Left ventricle myocardium inferior (tissue), 1 donor: ENCODE results near the gene SLC25A48. TPM values are rescaled to one million over a fixed set of nuclear protein-coding genes. Genes with fewer than 3 reads are reported as not detected.

Experiments
- DNase-seq: peaks from one replicate; pipeline ENCODE4 v3.0.0-alpha.2; 2020
- H3K27ac ChIP-seq: fragments of 200-600 bp; replicated peaks from 2 replicates; pipeline ENCODE4 v1.8.0; 2021
- H3K27me3 ChIP-seq: fragments of 200-600 bp; 2 replicates; pipeline ENCODE4 v1.8.0; 2021; ENCODE audit warnings: low read depth
- H3K36me3 ChIP-seq: fragments of 200-600 bp; 2 replicates; pipeline ENCODE4 v1.8.0; 2021
- H3K4me1 ChIP-seq: fragments of 200-600 bp; 2 replicates; pipeline ENCODE4 v1.8.0; 2021
- H3K4me3 ChIP-seq: fragments of 200-600 bp; 2 replicates; pipeline ENCODE4 v1.8.0; 2021; ENCODE audit warnings: mild to moderate bottlenecking, moderate library complexity
- H3K9me3 ChIP-seq: fragments of 200-600 bp; replicated peaks from 2 replicates; pipeline ENCODE4 v1.8.0; 2021
- intact Hi-C: fragments of 100-400 bp; cut with micrococcal nuclease; formaldehyde crosslinking; loops from one replicate; pipeline ENCODE4 v1.11.0; 2022
- total RNA-seq: library from RNA; stranded (reverse); fragmentation: NEBNext Ultra II Directional; extraction: Animal tissue kit (Norgen Biotek cat#: 25700); gene quantifications from one replicate; pipeline ENCODE4 v1.2.1, GENCODE V29; 2021
- TF ChIP-seq, protein P1 (sequence below): fragments of 200-600 bp; IDR thresholded peaks from 2 replicates; pipeline ENCODE4 v1.8.0; 2021; ENCODE audit warnings: antibody characterized with exemption, mild to moderate bottlenecking, borderline replicate concordance
- donor health status: DM: no; HTN: yes; CAD: no; lungs with severe emphysema.

Gene SLC25A48
- total RNA-seq, 1 donor from 2014 or later: not detected

DNA sequence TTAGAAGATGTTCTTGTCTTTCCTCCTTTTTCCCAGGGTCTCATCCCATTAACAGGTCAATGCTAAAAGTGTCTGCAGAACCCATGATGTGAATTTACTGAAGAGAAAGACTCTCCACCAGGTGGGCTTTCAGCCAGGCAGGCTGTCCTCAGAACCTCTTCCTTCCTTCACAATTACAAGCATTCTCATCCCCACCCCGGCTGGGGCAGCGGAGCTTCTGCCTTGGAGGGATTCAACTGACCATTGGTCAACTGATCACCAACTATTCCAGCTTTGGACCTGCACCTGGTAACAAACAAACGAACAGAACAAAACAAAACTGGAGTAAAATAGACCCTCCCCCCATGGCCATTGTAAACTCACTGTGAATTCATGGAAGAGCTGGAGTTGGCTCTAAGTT lies 48.6 kb downstream of the SLC25A48 start:
- no peak overlapping the region for H3K27ac ChIP-seq
- H3K4me3 ChIP-seq: no peak overlapping the region
- H3K36me3 ChIP-seq: no peaks in the 10 kb centered on the region
- no peaks in the 10 kb centered on the region for H3K9me3 ChIP-seq
- TF ChIP-seq, protein P1, sequence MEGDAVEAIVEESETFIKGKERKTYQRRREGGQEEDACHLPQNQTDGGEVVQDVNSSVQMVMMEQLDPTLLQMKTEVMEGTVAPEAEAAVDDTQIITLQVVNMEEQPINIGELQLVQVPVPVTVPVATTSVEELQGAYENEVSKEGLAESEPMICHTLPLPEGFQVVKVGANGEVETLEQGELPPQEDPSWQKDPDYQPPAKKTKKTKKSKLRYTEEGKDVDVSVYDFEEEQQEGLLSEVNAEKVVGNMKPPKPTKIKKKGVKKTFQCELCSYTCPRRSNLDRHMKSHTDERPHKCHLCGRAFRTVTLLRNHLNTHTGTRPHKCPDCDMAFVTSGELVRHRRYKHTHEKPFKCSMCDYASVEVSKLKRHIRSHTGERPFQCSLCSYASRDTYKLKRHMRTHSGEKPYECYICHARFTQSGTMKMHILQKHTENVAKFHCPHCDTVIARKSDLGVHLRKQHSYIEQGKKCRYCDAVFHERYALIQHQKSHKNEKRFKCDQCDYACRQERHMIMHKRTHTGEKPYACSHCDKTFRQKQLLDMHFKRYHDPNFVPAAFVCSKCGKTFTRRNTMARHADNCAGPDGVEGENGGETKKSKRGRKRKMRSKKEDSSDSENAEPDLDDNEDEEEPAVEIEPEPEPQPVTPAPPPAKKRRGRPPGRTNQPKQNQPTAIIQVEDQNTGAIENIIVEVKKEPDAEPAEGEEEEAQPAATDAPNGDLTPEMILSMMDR: no peak
- no peak for DNase-seq
- intact Hi-C loops: no loop called here
- H3K27me3 ChIP-seq: peaks cover 71% of the 10 kb centered on the region
- H3K4me1 ChIP-seq: peaks cover 7% of the 10 kb centered on the region

DNA sequence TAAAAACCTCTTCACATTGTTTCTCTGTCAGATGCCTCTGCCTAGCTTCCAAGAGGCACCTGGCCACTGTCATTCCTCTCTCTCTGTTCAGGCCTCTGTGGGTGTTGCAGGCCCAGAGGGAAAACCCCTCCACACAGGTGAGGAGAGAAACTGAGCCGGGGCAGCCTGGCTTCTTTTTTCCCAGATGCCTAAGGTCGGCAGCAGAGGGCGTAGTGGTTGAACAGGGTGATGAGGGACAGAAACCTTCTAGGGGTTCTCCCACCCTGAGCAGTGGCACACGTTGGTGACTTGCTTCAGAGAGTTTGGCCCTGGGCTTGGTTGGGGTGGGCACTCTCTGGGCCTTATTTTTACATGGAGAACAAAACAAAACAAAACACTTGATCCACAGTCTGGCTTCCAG lies 49.0 kb downstream of the SLC25A48 start:
- intact Hi-C loops: no loop called here
- H3K4me1 ChIP-seq: peaks cover 3% of the 10 kb centered on the region
- H3K27me3 ChIP-seq: peaks cover 68% of the 10 kb centered on the region
- no peak overlapping the region for H3K27ac ChIP-seq
- H3K4me3 ChIP-seq: no peak overlapping the region
- no peaks in the 10 kb centered on the region for H3K36me3 ChIP-seq
- no peak for DNase-seq
- TF ChIP-seq, protein P1: no peak
- H3K9me3 ChIP-seq: no peaks in the 10 kb centered on the region

DNA sequence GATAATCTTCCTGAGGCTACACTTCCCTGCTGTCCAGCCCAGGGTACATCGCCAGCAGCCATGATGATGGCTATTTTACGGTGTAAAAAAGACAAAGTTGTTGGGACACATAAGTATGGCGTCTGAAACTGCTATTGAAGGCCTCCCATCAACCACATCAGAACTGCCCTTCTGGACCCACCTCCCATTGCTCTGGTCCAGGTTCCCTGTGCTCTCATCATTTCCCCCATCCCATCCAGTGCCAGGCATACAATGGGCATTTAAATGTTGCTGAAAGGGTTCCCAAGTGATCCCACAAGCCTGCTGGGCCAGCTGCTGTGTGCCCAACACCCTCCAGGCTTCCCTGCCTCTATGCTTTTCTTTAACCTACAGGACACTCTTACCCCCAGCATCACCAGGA lies 50.6 kb downstream of the SLC25A48 start:
- Histone ChIP-seq H3K27ac (no peak overlapping the region), H3K4me1 (peaks cover under 1% of the 10 kb centered on the region), H3K9me3 (no peaks in the 10 kb centered on the region), H3K4me3 (no peak overlapping the region), H3K27me3 (peaks cover 68% of the 10 kb centered on the region), H3K36me3 (no peaks in the 10 kb centered on the region)
- no peak for DNase-seq
- intact Hi-C loops: loop anchor here (5.0 kb wide), 1 partner anchor 327 kb away; no protein-coding TSS in a partner anchor
- TF ChIP-seq, protein P1: no peak

DNA sequence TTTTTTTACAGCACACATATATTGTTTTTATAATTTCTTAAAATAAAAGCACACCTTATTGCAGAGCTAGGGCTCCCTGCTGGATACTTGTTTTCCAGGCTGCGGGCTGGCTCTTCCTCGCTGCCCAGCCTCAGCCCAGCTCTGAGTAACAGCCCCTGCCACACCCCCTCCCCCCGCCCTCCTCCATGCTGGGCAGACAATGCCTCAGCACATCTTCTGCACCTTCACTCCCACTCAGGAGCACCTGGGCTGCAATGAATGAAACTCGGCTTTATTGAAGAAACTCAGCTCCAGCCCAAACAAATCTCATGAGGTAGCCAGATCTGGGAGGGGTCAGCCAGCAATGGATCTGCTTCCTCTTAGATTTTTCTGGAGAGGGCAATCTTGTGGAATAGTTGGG lies 51.7 kb downstream of the SLC25A48 start:
- TF ChIP-seq, protein P1: no peak
- peaks cover 11% of the 10 kb centered on the region for H3K4me1 ChIP-seq
- intact Hi-C loops: loop anchor here (5.0 kb wide), 1 partner anchor 326 kb away; no protein-coding TSS in a partner anchor

DNA sequence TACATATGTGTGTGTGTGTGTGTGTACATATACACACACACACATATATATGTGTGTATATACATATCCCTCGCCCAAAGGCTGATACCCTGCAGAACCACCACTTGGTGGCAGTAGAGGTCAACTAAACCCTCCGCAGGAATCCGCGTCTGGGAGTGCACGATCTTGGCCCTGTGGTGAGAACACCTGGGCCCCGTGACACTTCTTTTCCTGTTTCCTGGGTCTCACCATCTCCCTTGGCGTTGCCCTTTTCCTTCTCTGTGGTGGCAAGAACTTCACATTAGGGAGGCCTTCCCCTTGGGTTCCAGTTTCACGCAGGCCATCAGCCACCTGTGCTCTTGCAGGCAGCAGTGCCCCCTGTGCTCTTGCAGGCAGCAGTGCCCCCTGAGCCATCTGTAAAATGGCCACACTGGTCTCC lies 53.0 kb downstream of the SLC25A48 start:
- TF ChIP-seq, protein P1: peak; percentile 92
- Histone ChIP-seq H3K4me3 (no peak overlapping the region), H3K36me3 (no peaks in the 10 kb centered on the region), H3K9me3 (no peaks in the 10 kb centered on the region), H3K27me3 (peaks cover 45% of the 10 kb centered on the region), H3K27ac (no peak overlapping the region), H3K4me1 (peaks cover 19% of the 10 kb centered on the region)
- intact Hi-C loops: loop anchor here (5.0 kb wide), 1 partner anchor 325 kb away; no protein-coding TSS in a partner anchor
- DNase-seq: no peak

More for the DNA sequence above, 51.7 kb downstream of the SLC25A48 start:
- Histone ChIP-seq H3K9me3 (no peaks in the 10 kb centered on the region), H3K27ac (no peak overlapping the region), H3K4me3 (no peak overlapping the region), H3K36me3 (no peaks in the 10 kb centered on the region), H3K27me3 (peaks cover 57% of the 10 kb centered on the region)
- no peak for DNase-seq
